Nephron (organoid): Measurements from ENCODE around the gene SPATA46.

Experiments used
- H3K27ac Mint-ChIP-seq, 3 experiments: 2 replicates each; pipeline ENCODE4 v1.8.0; 2020; ENCODE audit warnings: mixed read lengths in 3 of 3, mild to moderate bottlenecking in 2 of 3, moderate library complexity in 1 of 3
- H3K27me3 Mint-ChIP-seq: 2 replicates; pipeline ENCODE4 v1.8.0; 2021; ENCODE audit warnings: low read depth, mild to moderate bottlenecking, moderate library complexity, mixed read lengths
- H3K36me3 Mint-ChIP-seq: 2 replicates; pipeline ENCODE4 v1.8.0; 2020; ENCODE audit warnings: low read depth, mixed read lengths
- H3K4me1 Mint-ChIP-seq: 2 replicates; pipeline ENCODE4 v1.8.0; 2020; ENCODE audit warnings: mixed read lengths
- H3K4me3 Mint-ChIP-seq, 3 experiments: 2 replicates each; pipeline ENCODE4 v1.8.0; 2020; ENCODE audit warnings: mild to moderate bottlenecking in 3 of 3, mixed read lengths in 3 of 3, moderate library complexity in 2 of 3
- H3K9me3 Mint-ChIP-seq: 2 replicates; pipeline ENCODE4 v1.8.0; 2020; ENCODE audit warnings: mixed read lengths
- CTCF ChIP-seq, 3 experiments: fragments of 200-600 bp; sonication (generic); IDR thresholded peaks; one replicate each; pipeline ENCODE4 v1.5.0; 2021; ENCODE audit warnings: antibody characterized with exemption in 3 of 3; ENCODE audit not compliant: unreplicated experiment in 3 of 3

SPATA46 gene

GRCh38 chr1:162417650-162418049, 41.0 kb upstream of the SPATA46 start:
- no peaks in the 10 kb centered on the region for H3K4me1 Mint-ChIP-seq
- no peak for TF ChIP-seq CTCF (IDR thresholded peaks at IDR 0.05; ENCODE audit: unreplicated experiment in 3 of 3)
- no peak overlapping the region for H3K4me3 Mint-ChIP-seq
- no peaks in the 10 kb centered on the region for H3K36me3 Mint-ChIP-seq
- no peaks in the 10 kb centered on the region for H3K27me3 Mint-ChIP-seq
- H3K27ac Mint-ChIP-seq = no peak overlapping the region
- H3K9me3 Mint-ChIP-seq = peaks cover 12% of the 10 kb centered on the region

- Mint-ChIP-seq H3K4me3 (no peak overlapping the region), H3K27me3 (no peaks in the 10 kb centered on the region), H3K36me3 (no peaks in the 10 kb centered on the region), H3K27ac (no peak overlapping the region), H3K4me1 (no peaks in the 10 kb centered on the region), H3K9me3 (peaks cover 10% of the 10 kb centered on the region)
- no peak for TF ChIP-seq CTCF (IDR thresholded peaks at IDR 0.05; ENCODE audit: unreplicated experiment in 3 of 3)
Measured at GRCh38 chr1:162416909-162417308, 40.3 kb upstream of the SPATA46 start.

GRCh38 chr1:162416215-162416614, 39.6 kb upstream of the SPATA46 start:
- H3K4me3 Mint-ChIP-seq = no peak overlapping the region
- H3K27ac Mint-ChIP-seq = no peak overlapping the region
- TF ChIP-seq CTCF (IDR thresholded peaks at IDR 0.05; ENCODE audit: unreplicated experiment in 3 of 3) = no peak
- H3K27me3 Mint-ChIP-seq = peaks cover 5% of the 10 kb centered on the region
- no peaks in the 10 kb centered on the region for H3K4me1 Mint-ChIP-seq
- no peaks in the 10 kb centered on the region for H3K36me3 Mint-ChIP-seq
- peaks cover 9% of the 10 kb centered on the region for H3K9me3 Mint-ChIP-seq

- H3K36me3 Mint-ChIP-seq = no peaks in the 10 kb centered on the region
- H3K27ac Mint-ChIP-seq = no peak within 1 kb of the TSS
- no peaks in the 10 kb centered on the region for H3K4me1 Mint-ChIP-seq
- peaks cover 11% of the 10 kb centered on the region for H3K27me3 Mint-ChIP-seq
- H3K4me3 Mint-ChIP-seq = no peak within 1 kb of the TSS
- no peak for TF ChIP-seq CTCF (IDR thresholded peaks at IDR 0.05; ENCODE audit: unreplicated experiment in 3 of 3)
- H3K9me3 Mint-ChIP-seq = peaks cover 9% of the 10 kb centered on the region
Measured at GRCh38 chr1:162412002-162412401, 35.3 kb upstream of the SPATA46 start, which contains the start of gene SH2D1B. TSS of gene SH2D1B (minus strand) at chr1:162412136. CDS start at chr1:162412016, 120 bp downstream.

- Mint-ChIP-seq H3K27me3 (peaks cover 11% of the 10 kb centered on the region), H3K36me3 (no peaks in the 10 kb centered on the region), H3K27ac (no peak overlapping the region), H3K9me3 (no peaks in the 10 kb centered on the region), H3K4me1 (no peaks in the 10 kb centered on the region), H3K4me3 (no peak overlapping the region)
- TF ChIP-seq CTCF (IDR thresholded peaks at IDR 0.05; ENCODE audit: unreplicated experiment in 3 of 3) = no peak
Measured at GRCh38 chr1:162407539-162407938, 30.9 kb upstream of the SPATA46 start.

GRCh38 chr1:162406811-162407210, 30.2 kb upstream of the SPATA46 start:
- no peak for TF ChIP-seq CTCF (IDR thresholded peaks at IDR 0.05; ENCODE audit: unreplicated experiment in 3 of 3)
- H3K27me3 Mint-ChIP-seq = peaks cover 11% of the 10 kb centered on the region
- no peak overlapping the region for H3K4me3 Mint-ChIP-seq
- no peaks in the 10 kb centered on the region for H3K4me1 Mint-ChIP-seq
- H3K9me3 Mint-ChIP-seq = no peaks in the 10 kb centered on the region
- H3K27ac Mint-ChIP-seq = no peak overlapping the region
- no peaks in the 10 kb centered on the region for H3K36me3 Mint-ChIP-seq
